ENCODE results near the gene ZNF628. TPM values are rescaled to one million over a fixed set of nuclear protein-coding genes. Genes with fewer than 3 reads are reported as not detected.
A peak's percentile ranks its signal among the peaks of the same experiment; 100 is the strongest.

The ZNF628 gene
- total and polyA plus RNA-seq, 9 donors, result 3.8 to 18.4 (median 8.7) TPM; not detected in 1

DNA sequence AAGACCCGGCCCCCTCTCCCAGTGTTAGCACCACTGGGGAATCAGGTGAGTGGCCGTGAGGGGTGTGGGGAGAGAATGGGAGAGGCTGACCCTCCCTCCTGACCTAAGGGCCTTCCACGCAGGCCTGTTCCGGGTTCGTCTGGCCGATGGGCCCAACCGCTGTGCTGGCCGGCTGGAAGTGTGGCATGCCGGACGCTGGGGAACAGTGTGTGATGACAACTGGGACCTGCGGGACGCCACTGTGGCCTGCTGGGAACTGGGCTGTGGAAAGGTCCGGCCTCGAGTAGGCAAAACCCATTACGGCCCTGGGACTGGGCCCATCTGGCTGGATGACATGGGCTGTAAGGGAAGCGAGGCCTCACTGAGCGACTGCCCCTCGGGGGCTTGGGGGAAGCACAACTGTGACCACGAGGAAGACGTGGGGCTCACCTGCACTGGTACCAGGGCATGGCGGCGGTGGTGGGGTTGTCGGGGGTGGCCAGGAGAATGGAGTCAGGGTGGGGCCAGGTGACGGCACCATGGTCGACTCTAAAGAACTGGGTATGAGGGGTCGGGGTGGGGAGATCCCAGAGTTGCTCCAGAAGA is 24.0 kb downstream of the ZNF628 start:
- DNase-seq, result peak in 1 of 5 donors; percentile 37
- Histone ChIP-seq H3K4me3 (no peak overlapping the region), H3K27me3 (no peaks in the 10 kb centered on the region), H3K4me1 (ENCODE audit: insufficient read depth) (no peaks in the 10 kb centered on the region), H3K9me3 (no peaks in the 10 kb centered on the region), H3K27ac (no peak overlapping the region), H3K36me3 (no peaks in the 10 kb centered on the region)
- WGBS, 3 donors, result 91 to 94% (median 93%) methylated on average over 26 of the region's 26 CpGs
- intact Hi-C loops (cut with DNase I), result loop anchor here (5.0 to 10.0 kb wide), 7 partner anchors 33 to 356 kb away; partner anchors contain the start of genes TNNT1 (in 2 of the 4), BRSK1 (in 1 of the 4), C19orf85 (in 1 of the 4) and HSPBP1 (in 1 of the 4)
- TF ChIP-seq, protein P1, sequence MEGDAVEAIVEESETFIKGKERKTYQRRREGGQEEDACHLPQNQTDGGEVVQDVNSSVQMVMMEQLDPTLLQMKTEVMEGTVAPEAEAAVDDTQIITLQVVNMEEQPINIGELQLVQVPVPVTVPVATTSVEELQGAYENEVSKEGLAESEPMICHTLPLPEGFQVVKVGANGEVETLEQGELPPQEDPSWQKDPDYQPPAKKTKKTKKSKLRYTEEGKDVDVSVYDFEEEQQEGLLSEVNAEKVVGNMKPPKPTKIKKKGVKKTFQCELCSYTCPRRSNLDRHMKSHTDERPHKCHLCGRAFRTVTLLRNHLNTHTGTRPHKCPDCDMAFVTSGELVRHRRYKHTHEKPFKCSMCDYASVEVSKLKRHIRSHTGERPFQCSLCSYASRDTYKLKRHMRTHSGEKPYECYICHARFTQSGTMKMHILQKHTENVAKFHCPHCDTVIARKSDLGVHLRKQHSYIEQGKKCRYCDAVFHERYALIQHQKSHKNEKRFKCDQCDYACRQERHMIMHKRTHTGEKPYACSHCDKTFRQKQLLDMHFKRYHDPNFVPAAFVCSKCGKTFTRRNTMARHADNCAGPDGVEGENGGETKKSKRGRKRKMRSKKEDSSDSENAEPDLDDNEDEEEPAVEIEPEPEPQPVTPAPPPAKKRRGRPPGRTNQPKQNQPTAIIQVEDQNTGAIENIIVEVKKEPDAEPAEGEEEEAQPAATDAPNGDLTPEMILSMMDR (IDR thresholded peaks at IDR 0.05), result no peak
- TF ChIP-seq POLR2A (IDR thresholded peaks at IDR 0.05), result no peak
- no peak for TF ChIP-seq EP300 (IDR thresholded peaks at IDR 0.05)

DNA sequence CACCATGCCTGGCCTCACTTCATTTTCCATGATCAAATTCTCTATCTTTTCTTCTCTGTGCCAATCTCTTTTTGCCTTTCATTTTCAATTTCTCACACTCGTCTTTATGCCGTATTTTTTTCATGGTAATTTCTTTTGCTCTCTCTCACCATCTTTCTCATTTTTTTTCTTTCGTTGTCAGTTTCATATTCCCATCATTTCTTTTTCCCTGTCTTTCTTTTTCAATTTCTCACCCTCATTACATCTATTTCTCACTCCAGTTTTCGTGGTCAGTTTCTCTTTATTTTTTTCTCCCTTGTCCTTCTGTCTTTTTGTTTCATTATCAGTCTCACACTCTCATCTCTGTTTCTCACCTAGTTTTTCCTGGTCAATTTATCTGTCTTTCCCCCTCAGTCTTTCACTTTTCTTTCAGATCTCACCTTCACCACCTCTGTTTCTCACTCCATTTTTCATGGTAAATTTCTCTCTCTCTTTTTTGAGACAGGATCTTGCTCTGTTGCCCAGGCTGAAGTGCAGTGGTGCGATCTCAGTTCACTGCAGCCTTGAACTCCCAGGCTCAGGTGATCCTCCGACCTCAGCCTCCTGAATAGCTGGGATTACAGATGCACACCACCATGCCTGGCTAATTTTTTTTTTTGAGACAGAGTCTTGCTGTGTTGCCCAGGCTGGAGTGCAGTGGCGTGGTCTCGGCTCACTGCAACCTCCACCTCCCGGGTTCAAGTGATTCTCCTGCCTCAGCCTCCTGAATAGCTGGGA is 26.0 kb downstream of the ZNF628 start:
- 92 to 94% (median 93%) methylated on average over 9 of the region's 9 CpGs for WGBS, 3 donors

DNA sequence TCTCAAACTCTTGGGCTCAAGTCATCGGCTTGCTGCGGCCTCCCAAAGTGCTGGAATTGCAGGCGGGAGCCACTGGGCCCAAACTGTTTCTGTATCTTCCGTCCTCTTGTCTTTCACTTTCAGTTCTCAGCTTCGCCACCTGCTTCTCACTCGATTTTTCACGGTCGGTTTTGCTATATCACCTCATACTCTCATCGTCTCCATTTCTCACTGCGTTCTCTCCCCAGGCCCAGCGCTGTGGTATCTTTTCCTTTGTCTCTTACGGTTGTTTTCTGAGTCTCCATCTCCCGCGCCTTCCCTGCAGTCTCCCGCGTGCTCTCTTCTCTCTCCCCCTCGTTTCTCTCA is 26.7 kb downstream of the ZNF628 start:
- H3K36me3 ChIP-seq, result no peaks in the 10 kb centered on the region
- H3K27ac ChIP-seq, result no peak overlapping the region
- 81 to 93% (median 93%) methylated on average over 17 of the region's 17 CpGs for WGBS, 3 donors
- H3K9me3 ChIP-seq, result no peaks in the 10 kb centered on the region
- H3K4me3 ChIP-seq, result no peak overlapping the region
- intact Hi-C loops (cut with DNase I), result loop anchor here (5.0 to 10.0 kb wide), 7 partner anchors 36 to 358 kb away; partner anchors contain the start of genes TNNT1 (in 2 of the 4), BRSK1 (in 1 of the 4), C19orf85 (in 1 of the 4) and HSPBP1 (in 1 of the 4)
- no peak for TF ChIP-seq EP300 (IDR thresholded peaks at IDR 0.05)
- TF ChIP-seq POLR2A (IDR thresholded peaks at IDR 0.05), result no peak
- TF ChIP-seq, protein P1 (IDR thresholded peaks at IDR 0.05), result no peak
- DNase-seq, result no peak
- H3K27me3 ChIP-seq, result no peaks in the 10 kb centered on the region
- H3K4me1 ChIP-seq (ENCODE audit: insufficient read depth), result no peaks in the 10 kb centered on the region

More for the DNA sequence above, 26.0 kb downstream of the ZNF628 start:
- H3K36me3 ChIP-seq, result no peaks in the 10 kb centered on the region
- TF ChIP-seq EP300 (IDR thresholded peaks at IDR 0.05) (no peak), POLR2A (IDR thresholded peaks at IDR 0.05) (no peak)
- TF ChIP-seq, protein P1 (IDR thresholded peaks at IDR 0.05), result no peak
- no peak overlapping the region for H3K4me3 ChIP-seq
- no peaks in the 10 kb centered on the region for H3K4me1 ChIP-seq (ENCODE audit: insufficient read depth)
- no peak overlapping the region for H3K27ac ChIP-seq
- no peak for DNase-seq
- H3K27me3 ChIP-seq, result no peaks in the 10 kb centered on the region
- intact Hi-C loops (cut with DNase I), result loop anchor here (5.0 to 10.0 kb wide), 7 partner anchors 35 to 358 kb away; partner anchors contain the start of genes TNNT1 (in 2 of the 4), BRSK1 (in 1 of the 4), C19orf85 (in 1 of the 4) and HSPBP1 (in 1 of the 4)
- H3K9me3 ChIP-seq, result no peaks in the 10 kb centered on the region

DNA sequence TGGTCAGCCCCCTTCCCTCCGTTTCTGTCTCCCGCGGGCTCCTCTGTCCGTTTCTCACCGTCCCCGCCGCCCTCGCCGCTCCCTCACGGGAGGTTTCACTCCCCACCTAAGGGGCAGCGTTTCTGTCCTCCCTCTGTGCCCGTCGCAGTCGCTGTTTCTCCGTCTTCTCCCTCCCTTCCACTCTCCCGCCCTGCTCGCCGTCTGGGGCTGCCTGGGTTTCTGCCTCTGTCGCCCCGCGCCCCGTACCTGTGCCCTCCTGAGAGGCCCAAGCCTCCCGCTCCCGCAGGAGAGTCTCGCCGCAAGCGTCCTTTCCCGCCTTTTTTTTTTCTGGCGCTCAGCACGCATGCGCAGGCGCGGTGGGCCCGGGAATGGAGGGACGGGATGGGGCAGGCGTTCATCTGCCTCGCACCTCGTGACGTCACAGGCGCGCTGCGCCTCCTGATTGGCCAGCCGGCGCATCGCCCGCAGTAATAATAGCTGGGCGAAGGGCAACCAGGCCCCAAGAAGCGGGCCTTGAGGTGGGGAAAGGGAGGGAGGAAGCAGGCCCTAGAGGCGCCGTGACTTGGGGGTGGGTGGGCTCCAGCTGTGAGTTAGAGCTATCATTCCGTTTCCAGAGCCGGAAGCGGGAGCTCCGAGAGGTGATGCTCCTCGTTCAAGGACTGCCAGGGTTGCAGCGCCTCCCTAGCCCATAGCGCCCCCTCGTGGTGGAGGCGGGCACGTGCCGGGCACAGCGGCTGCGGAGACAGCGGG is 27.3 kb downstream of the ZNF628 start:
- 17 to 18% (median 18%) methylated on average over 64 of the region's 64 CpGs for WGBS, 3 donors
- TF ChIP-seq, protein P1 (IDR thresholded peaks at IDR 0.05), result peak; percentile 88 to 96 (median 94)
- TF ChIP-seq EP300 (IDR thresholded peaks at IDR 0.05) (no peak), POLR2A (IDR thresholded peaks at IDR 0.05) (peak; percentile 15)
- Histone ChIP-seq H3K27me3 (no peaks in the 10 kb centered on the region), H3K4me1 (ENCODE audit: insufficient read depth) (no peaks in the 10 kb centered on the region), H3K36me3 (no peaks in the 10 kb centered on the region), H3K27ac (no peak overlapping the region), H3K4me3 (peak overlapping the region; percentile 17), H3K9me3 (no peaks in the 10 kb centered on the region)
- intact Hi-C loops (cut with DNase I), result loop anchor here (5.0 to 10.0 kb wide), 7 partner anchors 36 to 359 kb away; partner anchors contain the start of genes TNNT1 (in 2 of the 4), BRSK1 (in 1 of the 4), C19orf85 (in 1 of the 4) and HSPBP1 (in 1 of the 4)
- DNase-seq, result peak; percentile 89 to 94 (median 91)

All from ovary (tissue), 9 donors.